Fibroblast of villous mesenchyme (primary cell): ENCODE results near the gene DRC3. TPM values are rescaled to one million over a fixed set of nuclear protein-coding genes. Genes with fewer than 3 reads are reported as not detected.
A peak's percentile ranks its signal among the peaks of the same experiment; 100 is the strongest.

Source experiments
- DNase-seq: peaks from one replicate; pipeline ENCODE4 v3.0.0-alpha.2; 2010; ENCODE audit warnings: low read depth
- H3K4me3 ChIP-seq: 2 replicates; pipeline ENCODE4 v1.5.1; 2011; ENCODE audit warnings: low read depth, mild to moderate bottlenecking, low read length
- CTCF ChIP-seq: IDR thresholded peaks from 2 replicates; pipeline ENCODE4 v1.5.1; 2012; ENCODE audit warnings: low read depth, mild to moderate bottlenecking, low read length; ENCODE audit not compliant: insufficient read depth
- total RNA-seq: library from RNA; depleted of rRNA; stranded (reverse); fragments of >200 nt; gene quantifications from 2 replicates; pipeline ENCODE4 v1.2.3, GENCODE V29; 2012

The DRC3 gene
- total RNA-seq, 1 donor, result under 0.01 TPM

DNA sequence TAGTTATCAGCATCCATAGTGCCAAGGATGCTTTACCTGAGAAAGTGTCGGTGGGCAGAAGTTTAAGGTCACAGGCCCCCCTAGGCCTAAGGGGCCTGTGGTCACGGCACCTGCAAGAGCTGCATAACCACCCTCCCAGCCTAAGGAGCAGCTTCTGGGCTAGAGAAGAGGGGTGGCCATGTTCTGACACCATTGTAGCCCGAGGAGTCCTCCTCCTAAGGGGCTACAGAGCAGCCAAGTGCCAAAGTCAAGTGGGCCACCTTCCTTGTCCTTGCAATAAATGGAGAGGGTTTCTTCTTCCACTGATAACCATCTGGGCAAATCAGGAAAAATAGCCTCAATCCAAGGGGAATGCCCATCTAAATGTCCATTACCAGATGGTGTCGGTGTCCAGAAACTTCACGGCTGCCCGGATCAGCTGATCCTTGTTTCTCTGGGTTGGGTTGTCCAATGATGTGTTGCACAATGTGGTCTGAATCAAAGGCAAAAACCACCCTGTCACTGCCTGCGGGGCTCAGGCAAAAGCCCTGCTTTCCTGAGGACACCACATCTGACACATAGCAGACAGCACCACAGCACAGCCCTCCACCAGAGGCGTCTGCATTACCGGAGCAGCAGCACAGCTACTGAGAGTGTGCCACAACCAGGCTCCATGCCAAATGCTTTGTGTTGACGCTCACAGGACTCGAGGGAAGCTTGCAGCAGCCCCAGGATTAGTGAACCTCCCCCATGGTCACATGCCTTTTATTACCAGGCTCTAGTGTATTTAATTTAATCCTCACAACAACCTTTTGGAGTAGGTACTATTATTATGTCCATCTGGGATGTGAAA is 53.5 kb downstream of the DRC3 start:
- DNase-seq, result peak; percentile 84
- H3K4me3 ChIP-seq, result no peak overlapping the region
- no peak for TF ChIP-seq CTCF

DNA sequence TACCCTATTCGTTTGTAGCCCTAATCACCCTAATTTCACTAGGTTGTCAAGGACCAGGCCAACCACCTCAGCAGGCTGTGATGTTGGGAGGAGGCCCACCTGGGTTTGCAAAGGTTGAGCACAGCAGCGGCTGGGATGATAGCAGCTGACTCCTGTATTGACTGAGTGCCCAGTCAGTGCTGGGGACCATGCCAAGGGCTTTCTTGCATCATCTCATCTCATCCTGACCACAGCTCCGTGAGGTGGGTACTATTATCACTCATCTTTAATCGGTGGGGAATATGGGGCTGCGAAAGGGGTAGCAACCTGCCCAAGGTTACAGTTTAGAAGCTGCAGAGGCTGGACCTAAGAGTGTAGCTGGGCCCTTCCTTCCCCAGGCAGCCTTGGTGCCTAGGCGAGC is 54.6 kb downstream of the DRC3 start:
- TF ChIP-seq CTCF, result no peak
- DNase-seq, result no peak
- H3K4me3 ChIP-seq, result no peak overlapping the region

DNA sequence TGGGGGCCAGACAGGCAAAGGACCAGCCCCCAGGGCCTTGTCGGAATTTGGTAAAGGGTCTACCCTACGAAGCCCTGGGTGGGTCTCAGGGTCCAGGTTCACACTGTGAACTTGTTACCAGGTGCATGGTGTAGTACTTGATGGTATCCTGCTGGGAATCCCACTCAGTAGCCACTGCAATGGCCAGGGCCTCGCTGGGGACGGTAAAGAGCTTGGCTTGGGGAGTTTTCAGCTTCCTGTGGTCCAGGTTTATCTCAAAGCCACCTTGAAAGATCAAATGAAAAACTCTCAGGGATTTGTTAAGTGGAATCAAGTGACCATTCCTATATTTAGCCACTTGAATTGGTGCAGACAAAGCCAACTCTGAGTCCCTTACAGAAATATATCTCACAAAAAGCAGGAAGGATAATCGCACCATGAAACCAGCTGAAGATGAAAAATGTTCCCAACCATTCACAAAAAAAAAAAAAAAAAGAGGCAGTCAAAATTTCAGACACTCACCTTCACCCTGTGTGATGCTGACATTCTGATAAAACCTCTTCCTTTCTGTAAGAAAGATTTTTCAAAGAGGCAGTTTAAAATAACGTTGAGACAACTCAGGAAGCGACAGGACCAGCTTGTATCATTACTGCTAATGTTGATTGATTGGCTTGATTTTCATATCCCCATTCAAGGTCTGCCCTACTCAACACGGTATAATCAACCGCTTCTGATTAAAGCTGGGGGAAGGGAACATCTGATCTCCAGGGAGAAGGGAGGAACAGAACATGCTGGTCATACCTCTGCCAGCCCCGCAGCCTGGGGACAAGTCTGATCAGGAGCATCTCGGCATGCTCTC is 55.7 kb downstream of the DRC3 start:
- no peak overlapping the region for H3K4me3 ChIP-seq
- DNase-seq, result no peak
- TF ChIP-seq CTCF, result no peak

DNA sequence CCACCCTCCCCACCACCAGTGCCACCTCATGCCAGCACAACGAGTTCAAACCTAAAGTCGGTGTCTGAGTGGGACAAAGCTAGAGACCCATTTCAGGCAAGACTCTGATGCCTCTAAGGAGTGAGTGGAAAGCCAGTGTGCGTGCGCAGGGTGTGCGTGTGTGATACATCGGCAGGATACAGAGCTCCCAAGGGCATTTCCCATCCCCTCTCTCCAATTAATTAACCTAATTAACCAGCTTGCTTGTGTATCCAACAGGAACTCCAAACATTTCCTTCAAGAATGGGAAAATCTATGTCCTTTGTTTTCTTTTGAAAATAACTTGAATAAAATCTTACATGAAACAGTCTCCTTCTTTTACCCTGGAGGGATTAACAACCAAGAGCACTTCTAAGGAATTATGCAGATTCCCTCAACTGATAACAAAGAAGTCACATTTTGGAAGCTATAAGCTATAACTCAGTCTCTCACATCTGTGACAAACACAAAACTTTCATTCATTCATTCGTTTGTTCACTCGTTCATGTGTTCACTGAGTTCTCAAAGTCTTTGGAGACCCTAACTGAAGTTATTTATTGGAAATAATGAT is 56.4 kb downstream of the DRC3 start:
- TF ChIP-seq CTCF, result no peak
- no peak for DNase-seq
- no peak overlapping the region for H3K4me3 ChIP-seq

DNA sequence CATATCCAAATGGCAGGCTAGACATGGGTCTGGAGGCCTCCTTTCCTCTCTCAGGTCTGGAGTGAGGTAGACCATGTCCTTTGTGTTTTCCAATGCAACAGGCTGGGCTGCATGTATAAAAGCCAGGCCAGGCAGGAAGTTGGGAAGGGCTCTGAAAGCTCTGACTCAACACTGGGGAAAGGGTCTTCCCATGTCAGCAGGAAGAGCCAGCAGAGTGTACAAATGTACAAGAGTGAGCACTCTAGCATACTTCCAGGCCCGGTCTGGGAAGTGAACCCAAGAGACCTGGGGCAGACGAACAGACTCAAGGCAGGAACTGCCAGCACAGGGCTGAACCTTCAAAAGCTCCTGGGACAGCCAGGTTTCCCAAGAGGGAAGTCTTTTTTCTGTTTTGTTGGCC is 59.3 kb downstream of the DRC3 start:
- DNase-seq, result peak; percentile 21
- no peak overlapping the region for H3K4me3 ChIP-seq
- no peak for TF ChIP-seq CTCF

DNA sequence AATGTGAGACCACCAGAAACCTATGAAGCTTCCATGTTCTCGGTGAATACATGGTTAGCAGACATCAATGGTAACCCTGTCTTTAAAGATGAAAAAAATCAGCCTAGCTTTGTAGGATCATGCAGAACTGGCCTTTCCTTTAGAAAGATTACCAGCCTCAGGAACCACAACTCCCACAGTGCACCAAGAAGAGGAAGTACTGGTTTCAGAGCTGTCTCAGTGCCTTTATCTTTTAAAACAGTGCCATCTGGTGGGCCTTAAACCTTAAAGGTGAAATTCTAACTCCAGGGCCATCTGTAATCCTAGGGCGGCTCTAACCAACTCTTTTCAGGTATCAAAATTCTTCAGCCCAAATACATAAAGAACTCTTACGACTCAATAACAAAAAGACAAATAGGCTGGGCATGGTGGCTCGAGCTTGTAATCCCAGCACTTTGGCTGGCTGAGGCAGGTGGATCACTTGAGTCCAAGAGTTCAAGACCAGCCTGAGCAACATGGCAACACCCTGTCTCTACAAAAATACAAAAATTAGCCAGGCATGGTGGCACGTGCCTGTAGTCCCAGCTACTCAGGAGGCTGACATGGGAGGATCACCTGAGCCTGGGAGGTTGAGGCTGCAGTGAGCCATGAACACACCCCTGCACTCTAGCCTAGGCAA is 60.9 kb downstream of the DRC3 start:
- DNase-seq, result peak; percentile 87
- H3K4me3 ChIP-seq, result no peak overlapping the region
- TF ChIP-seq CTCF, result peak; percentile 61
